CMK (cell line): ENCODE measurements around the gene CEACAM16.

Experiments used
- DNase-seq: peaks from one replicate; pipeline ENCODE4 v3.0.0-alpha.2; 2010; ENCODE audit warnings: low read depth

Gene CEACAM16

DNA sequence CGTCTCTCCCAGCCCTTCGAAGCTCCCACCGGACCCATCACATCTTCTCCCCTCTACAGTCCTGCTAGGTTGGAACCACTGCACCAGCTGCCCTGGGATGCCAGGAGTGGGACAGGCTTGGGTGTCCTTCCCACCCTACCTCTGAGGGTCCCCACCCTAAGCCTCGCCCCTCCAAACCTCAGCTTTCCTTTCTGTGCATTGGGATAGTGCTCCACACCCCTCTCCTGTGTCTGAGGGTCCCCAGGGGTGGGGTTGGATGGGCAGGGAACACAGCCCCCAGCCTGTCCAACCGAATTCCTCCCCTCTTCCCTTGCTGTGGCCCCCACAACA, 47.6 kb downstream of the CEACAM16 start:
- DNase-seq, result no peak

- DNase-seq, result peak; percentile 80
Measured at GRCh38 chr19:44746946-44747738, 48.2 kb downstream of the CEACAM16 start.

- no peak for DNase-seq
Measured at GRCh38 chr19:44747739-44748425, 48.9 kb downstream of the CEACAM16 start.

DNA sequence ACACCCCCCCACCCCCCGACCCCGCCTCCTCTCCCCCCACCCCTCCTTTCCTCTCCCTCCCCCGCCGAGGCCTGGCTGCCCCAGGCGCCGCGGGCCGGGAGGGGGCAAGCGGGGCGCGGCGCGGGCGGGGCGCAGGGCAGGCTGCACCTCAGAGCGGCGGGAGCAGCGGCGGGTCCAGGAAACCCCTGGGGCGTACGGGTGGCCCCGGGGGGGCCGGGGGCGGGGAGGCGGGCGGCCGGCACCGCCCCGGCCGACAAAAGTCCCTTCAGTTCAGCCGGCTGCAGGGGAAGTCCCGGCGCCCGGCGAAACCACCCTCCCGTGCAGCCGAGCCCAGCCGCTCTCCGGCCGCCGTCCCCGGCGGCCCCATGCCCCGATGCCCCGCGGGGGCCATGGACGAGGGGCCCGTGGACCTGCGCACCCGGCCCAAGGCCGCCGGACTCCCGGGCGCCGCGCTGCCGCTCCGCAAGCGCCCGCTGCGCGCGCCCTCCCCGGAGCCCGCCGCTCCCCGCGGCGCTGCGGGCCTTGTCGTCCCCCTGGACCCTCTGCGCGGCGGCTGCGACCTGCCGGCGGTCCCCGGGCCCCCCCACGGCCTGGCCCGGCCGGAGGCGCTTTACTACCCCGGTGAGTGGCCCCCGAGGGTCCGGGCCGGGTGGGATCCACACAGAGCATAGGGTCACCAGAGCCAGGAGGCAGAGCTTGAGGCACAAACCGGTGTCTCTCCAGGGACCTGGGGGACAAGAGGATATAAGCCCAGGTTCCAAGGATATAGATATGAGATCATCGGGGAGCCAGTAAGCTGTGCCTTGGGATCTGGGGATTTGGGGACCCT, 49.7 kb downstream of the CEACAM16 start, which contains the start of gene BCL3:
TSS of gene BCL3 (plus strand) at position 283 of the 829 bp plus-strand sequence. CDS start at position 366, 83 bp downstream.
- no peak for DNase-seq

GRCh38 chr19:44749292-44749691, 50.3 kb downstream of the CEACAM16 start:
- DNase-seq, result no peak

- DNase-seq, result no peak
Measured at GRCh38 chr19:44749994-44750393, 51.0 kb downstream of the CEACAM16 start.

DNA sequence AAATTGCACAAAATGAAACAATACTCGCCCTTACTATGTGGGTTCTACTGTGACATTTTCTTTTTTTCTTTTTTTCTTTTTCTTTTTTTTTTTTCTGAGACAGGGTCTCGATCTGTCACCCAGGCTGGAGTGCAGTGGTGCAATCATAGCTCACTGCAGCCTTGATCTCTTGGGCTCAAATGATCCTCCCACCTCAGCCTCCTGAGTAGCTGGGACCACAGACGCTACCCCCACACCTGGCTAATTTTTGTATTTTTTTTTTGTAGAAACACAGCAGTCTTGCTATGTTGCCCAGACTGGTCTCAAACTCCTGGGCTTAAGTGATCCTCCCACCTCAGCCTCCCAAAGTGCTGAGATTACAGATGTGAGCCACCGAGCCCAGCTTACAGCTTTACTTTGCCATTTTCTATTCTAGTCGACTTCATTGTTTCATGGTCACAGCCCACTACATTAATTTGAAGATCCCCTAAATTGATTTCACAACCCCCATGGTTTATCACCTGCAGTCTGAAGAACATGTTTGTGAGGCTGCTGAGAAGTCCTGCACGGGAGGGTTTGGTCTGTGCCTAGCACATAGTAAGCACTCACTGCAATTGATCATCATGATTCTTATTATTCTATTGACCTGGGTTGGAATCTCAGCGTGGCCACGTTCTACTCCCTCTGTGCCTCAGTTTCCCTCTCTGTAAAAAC, 53.3 kb downstream of the CEACAM16 start:
- DNase-seq, result no peak

DNA sequence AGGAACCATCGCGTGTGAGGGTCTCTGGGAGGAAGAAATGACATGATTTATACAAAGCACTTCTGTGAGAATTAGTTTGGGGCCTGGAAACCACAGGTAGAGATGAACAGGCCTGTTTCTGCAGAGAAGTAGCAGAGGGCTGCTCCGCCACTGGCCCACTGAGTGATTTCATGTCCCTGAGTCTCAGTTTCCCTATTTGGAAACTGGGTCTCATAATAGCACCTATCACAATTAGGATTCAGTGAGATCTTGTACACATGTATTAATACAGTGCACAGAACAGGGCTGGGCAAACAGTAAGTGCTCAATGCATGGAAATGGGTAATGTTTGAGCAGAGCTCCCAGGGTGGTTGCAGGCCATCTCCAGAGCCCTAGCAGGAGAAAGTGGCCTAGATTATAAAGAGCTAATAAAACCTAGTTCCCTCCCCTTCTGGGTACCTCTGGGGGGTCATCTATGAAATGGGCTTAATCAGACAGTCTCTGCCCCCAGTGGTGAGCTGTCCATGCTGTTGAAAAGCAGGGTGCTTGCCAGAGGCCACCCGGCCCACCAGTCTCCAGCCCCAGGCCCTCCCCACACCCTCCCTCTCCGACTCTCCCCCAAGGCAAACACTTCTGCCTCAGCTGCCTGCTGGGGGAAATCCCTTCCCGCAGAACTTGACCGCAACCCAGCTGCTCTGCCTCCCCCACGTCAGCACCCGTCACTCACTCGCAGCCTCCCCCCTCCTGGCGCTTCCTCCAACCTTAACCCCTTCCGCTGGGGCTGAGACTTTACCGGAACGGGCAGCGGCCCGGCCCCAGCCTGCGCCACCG, 54.1 kb downstream of the CEACAM16 start:
- peak; percentile 99 for DNase-seq

GRCh38 chr19:44753626-44753931, 54.6 kb downstream of the CEACAM16 start:
- DNase-seq, result no peak

- peak; percentile 80 for DNase-seq
Measured at GRCh38 chr19:44753932-44754749, 55.2 kb downstream of the CEACAM16 start.

- DNase-seq, result no peak
Measured at GRCh38 chr19:44754750-44755080, 55.8 kb downstream of the CEACAM16 start.

DNA sequence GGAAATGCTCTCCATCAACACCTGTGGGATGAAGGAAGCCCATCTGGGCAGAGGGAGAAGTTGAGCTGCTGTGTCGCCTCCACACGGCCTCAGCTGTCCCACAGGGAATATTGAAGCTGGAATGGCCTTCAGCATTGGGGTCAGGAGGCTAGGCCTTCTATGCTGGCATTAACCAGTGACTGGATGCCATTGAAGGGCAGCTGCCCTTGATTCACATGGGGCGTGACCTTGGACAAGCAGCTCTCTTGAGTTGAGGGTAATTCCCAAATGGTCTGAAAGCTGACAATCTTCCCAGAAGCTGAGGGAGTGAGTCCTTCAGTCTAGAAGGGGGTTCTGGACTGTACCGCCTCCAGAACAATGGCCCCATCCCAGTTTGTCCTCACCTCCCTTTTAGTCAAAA, 56.3 kb downstream of the CEACAM16 start:
- DNase-seq, result no peak

GRCh38 chr19:44756089-44756562, 57.2 kb downstream of the CEACAM16 start:
- DNase-seq, result no peak

GRCh38 chr19:44757057-44757734, 58.2 kb downstream of the CEACAM16 start:
- no peak for DNase-seq

GRCh38 chr19:44757735-44758505, 59.0 kb downstream of the CEACAM16 start:
- DNase-seq, result no peak

DNA sequence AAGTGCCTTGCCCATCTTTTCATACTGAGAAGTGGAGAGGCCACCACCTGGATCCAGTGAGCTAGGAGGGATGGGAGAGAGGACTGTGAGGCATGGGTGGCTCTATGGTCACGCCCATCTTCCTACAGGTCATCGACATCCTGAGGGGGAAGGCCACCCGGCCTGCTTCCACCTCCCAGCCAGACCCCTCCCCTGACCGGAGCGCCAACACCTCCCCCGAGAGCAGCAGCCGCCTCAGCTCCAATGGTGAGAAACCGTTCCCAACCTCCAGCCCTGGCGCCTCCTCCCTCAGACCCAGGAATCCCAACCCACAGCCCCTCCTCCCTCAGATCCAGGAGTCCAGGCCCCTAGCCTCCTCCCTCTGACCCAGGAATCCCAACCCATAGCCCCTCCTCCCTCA, 59.6 kb downstream of the CEACAM16 start:
- DNase-seq, result no peak

GRCh38 chr19:44759083-44759804, 60.3 kb downstream of the CEACAM16 start:
- DNase-seq, result no peak
